Mammary epithelial cell (primary cell): Measurements from ENCODE around the gene TEX44.

Experiments used
- CTCF ChIP-seq, 2 donors: IDR thresholded peaks in 1 of 2; conservative IDR thresholded peaks in 1 of 2; 2 replicates each; pipeline ENCODE4 v1.5.1; 2011 to 2012; ENCODE audit warnings: inconsistent platforms in 2 of 2, low read length in 2 of 2, mild to moderate bottlenecking in 2 of 2, control low read depth in 1 of 2, low read depth in 1 of 2; ENCODE audit not compliant: insufficient read depth in 1 of 2; ENCODE audit errors: extremely low read depth in 1 of 2
- EZH2 ChIP-seq: IDR thresholded peaks from 2 replicates; pipeline ENCODE4 v1.6.1; 2012; ENCODE audit warnings: low read length, inconsistent platforms, borderline replicate concordance

DNA sequence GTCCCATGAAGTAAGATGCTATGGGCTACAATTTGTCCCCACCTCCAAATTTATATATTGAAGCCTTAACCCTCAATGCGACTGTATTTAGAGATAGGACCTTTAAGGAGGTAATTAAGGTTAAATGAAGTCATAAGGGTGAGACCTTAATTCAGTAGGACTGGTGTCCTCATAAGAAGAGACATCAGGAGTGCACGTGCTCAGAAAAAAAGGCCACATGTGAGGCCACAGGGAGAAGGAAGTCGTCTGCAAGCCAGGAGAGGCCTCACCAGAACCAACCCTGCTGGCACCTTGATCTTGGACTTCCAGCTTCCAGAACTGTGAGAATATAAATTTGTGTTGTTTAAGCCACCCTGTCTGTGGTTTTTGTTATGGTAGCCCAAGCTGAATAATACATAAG lies 25.5 kb upstream of the TEX44 start:
- TF ChIP-seq CTCF (conservative IDR thresholded peaks at IDR 0.05 in 1 of 2, IDR thresholded peaks at IDR 0.05 in 1 of 2; ENCODE audit: extremely low read depth in 1 of 2, insufficient read depth in 1 of 2, low read depth in 1 of 2, low read length in 2 of 2) (no peak), EZH2 (no peak)
